Measurements from ENCODE around the gene JAZF1.

Gene JAZF1

DNA sequence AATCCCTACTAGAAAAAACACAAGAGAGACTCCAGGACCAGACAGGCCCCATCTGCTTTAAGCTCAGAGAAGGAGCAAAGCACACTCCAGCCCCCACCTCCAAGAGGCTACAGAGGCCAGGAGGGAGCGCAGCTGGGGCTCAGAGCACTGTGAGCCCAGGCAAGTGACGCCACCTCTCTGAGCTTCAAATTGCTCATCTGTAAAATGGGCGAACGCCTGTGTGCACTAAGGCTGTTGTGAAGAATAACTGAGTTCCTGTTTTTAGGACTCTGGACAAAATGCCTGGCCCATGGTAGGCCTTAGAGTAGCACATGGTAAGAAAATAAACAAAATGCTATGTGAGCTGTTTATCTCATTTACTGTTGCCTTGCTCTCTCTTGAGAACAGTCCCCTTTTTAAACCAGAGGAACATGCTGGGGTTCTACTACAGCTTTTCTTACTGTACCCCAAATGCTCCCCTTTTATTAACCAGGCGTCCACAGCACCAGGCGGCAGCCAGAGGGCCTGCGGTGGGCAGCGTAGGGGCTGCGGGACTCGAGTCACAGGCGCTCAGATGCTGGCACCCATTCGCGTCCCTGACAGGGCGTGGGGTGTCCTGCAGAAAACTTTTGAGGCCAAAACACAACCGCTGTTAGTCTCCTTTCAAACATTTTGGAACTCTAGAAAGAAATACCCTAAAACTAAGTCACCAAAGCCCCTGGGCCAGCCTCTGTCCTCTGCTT, 336.9 kb downstream of the JAZF1 start:
- Mint-ChIP-seq H3K36me3 (peaks cover 11% of the 10 kb centered on the region), H3K9me3 (no peaks in the 10 kb centered on the region), H3K4me1 (peaks cover 6% of the 10 kb centered on the region), H3K27ac (peak overlapping the region; percentile 24), H3K4me3 (no peak overlapping the region), H3K27me3 (no peaks in the 10 kb centered on the region)
- no peak for DNase-seq (ENCODE audit: low spot score in 2 of 2)
- no peak for ATAC-seq (ENCODE audit: low read depth)

DNA sequence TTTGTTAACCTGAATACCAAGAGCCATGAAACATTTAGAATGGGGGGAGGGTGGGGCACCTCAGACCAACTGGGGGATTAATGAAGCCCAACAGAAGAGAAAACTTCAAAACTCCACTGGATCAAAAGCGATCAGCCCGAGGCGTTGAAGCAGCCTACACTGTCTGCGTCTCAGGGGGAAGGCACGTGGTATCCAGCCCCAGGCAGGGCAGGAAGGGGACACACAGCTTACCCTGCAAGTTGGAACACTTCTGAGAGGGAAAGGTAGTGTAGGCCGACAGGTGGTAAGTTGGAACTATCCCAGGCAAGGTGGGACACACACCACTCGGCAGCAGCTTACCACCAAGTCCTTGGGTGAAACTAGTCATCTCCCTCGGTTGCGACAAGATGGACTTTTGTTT, 337.7 kb downstream of the JAZF1 start:
- Mint-ChIP-seq H3K4me1 (peaks cover 6% of the 10 kb centered on the region), H3K9me3 (no peaks in the 10 kb centered on the region), H3K27me3 (no peaks in the 10 kb centered on the region), H3K36me3 (peaks cover 17% of the 10 kb centered on the region), H3K4me3 (no peak overlapping the region), H3K27ac (peak overlapping the region; percentile 24)
- no peak for DNase-seq (ENCODE audit: low spot score in 2 of 2)
- ATAC-seq (ENCODE audit: low read depth): no peak

DNA sequence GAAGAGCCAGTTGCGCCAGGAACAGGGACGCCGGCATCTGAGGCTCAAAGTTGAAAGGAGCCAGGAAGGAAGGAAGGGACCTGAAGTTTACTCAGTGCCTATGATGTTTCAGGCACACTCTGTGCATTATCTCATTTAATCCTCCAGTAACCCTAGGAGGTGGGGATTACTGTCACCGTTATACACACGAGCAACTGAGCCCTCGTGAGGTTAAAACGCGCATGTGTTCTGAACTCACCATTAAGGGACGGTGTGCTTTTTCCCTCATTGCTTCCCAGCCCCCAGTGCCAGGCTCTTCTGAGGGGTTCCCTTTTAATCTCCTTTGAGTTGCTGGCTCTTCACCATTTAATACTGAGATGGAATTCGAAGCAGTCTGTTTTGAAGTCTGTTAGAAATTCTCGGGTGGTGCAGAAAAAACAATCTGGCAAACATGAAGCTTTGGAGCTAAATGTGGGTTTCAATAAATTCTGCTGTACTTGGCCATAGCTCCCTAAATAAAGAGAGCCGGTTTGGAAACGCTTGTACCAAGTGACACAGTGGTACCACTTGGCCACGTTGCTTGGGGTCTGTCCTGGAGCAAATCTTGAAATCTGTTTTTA, 338.4 kb downstream of the JAZF1 start:
- peaks cover 18% of the 10 kb centered on the region for H3K36me3 Mint-ChIP-seq
- no peak for ATAC-seq (ENCODE audit: low read depth)
- H3K27me3 Mint-ChIP-seq: no peaks in the 10 kb centered on the region
- peaks cover 6% of the 10 kb centered on the region for H3K4me1 Mint-ChIP-seq
- H3K4me3 Mint-ChIP-seq: no peak overlapping the region
- H3K9me3 Mint-ChIP-seq: no peaks in the 10 kb centered on the region
- peak overlapping the region; percentile 24 for H3K27ac Mint-ChIP-seq
- no peak for DNase-seq (ENCODE audit: low spot score in 2 of 2)

DNA sequence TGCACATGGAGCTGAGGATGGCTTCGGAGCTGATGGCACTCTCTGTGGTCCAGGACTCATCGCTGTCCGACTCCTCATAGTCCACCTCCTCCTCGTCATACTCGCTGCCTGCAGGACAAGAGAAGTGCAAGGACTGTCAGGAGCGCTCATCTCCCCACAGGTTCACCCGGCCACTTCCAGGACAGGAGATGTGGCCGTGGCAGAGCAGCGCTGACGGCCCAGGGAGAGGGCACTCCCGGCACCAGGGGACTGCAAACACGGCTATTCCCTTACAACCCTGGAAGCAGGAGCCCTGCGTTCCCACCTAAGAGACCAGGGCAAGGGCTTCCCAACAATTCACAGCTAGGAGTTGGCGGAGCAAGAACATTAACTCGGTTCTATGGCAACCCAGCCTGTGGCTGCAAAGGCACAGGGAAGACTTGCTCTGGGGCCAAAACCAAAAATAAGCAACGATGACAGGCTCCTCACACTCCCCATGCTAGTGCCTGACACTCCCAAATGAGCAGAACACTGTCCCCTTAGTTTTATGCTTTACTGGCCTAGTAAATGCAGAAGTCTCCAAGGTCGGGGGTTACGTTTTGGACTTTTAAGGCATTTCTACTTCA, 339.7 kb downstream of the JAZF1 start:
- H3K27me3 Mint-ChIP-seq: no peaks in the 10 kb centered on the region
- H3K27ac Mint-ChIP-seq: peak overlapping the region; percentile 49
- ATAC-seq (ENCODE audit: low read depth) (no peak), DNase-seq (ENCODE audit: low spot score in 2 of 2) (no peak)
- no peak overlapping the region for H3K4me3 Mint-ChIP-seq
- peaks cover 6% of the 10 kb centered on the region for H3K4me1 Mint-ChIP-seq
- H3K9me3 Mint-ChIP-seq: no peaks in the 10 kb centered on the region
- peaks cover 20% of the 10 kb centered on the region for H3K36me3 Mint-ChIP-seq

DNA sequence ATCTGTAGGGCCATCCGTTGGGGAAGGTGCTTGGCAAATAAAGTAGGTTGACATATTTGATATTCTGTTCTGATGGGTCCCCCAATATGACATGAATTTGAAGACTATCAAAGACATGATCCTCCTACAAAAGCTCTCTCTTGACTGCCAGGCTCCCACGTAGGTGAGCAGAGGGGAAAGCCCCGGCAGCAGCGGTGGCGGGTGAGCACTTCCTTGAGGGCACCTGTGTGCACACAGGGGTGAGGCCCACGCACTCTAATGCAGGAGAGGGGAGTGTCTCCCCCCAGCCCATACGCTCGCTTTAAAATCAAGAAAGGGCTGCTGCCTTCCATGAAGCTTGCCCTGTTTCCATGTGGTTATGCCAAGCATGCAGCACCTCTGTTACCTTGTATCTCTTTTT, 340.3 kb downstream of the JAZF1 start:
- no peaks in the 10 kb centered on the region for H3K9me3 Mint-ChIP-seq
- ATAC-seq (ENCODE audit: low read depth) (peak; percentile 81), DNase-seq (ENCODE audit: low spot score in 2 of 2) (no peak)
- H3K36me3 Mint-ChIP-seq: peaks cover 21% of the 10 kb centered on the region
- H3K27ac Mint-ChIP-seq: peak overlapping the region; percentile 49
- peaks cover 6% of the 10 kb centered on the region for H3K4me1 Mint-ChIP-seq
- no peak overlapping the region for H3K4me3 Mint-ChIP-seq
- H3K27me3 Mint-ChIP-seq: no peaks in the 10 kb centered on the region

DNA sequence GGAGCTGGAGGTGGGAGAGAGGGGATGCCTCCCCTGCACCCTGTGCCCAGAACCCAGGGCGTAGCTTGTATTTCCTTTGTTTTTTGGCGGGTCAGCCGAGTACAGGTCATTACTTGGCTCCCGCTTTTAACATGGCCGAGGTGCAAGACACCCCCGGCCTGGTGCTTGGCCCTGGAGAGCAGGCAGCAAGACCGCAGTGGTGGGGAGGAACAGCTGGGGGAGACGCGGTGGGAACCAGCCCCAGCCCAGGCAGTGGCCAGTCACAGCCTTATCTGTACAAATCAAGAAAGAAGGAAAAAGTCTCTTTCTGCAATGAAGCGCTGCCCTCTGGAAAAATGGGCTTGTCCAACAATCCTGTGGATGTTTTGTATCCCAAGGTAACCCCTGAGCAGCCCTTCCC, 341.5 kb downstream of the JAZF1 start:
- H3K36me3 Mint-ChIP-seq: peaks cover 27% of the 10 kb centered on the region
- ATAC-seq (ENCODE audit: low read depth) (no peak), DNase-seq (ENCODE audit: low spot score in 2 of 2) (no peak)
- H3K9me3 Mint-ChIP-seq: no peaks in the 10 kb centered on the region
- H3K27me3 Mint-ChIP-seq: no peaks in the 10 kb centered on the region
- H3K4me1 Mint-ChIP-seq: peaks cover 6% of the 10 kb centered on the region
- no peak overlapping the region for H3K4me3 Mint-ChIP-seq
- peak overlapping the region; percentile 49 for H3K27ac Mint-ChIP-seq

DNA sequence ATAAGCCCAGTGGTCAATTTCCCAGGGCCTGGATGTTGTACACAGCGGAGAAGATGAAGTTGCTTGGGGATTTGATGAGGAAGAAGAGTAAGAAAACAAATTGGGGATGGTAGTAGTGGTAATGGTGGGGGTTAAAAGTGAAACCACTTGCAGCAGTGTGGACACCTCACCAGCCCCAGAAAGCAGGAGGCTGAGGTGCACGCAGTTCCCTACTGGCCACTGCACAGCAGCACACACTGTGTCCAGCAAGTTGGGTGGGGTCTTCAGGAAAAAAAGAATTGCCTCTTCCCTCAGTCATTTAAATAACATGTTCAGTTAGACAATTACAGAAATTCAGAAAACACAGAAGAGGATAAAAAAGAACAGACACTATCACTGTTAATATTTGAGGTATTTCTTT, 344.1 kb downstream of the JAZF1 start:
- no peak for ATAC-seq (ENCODE audit: low read depth)
- no peaks in the 10 kb centered on the region for H3K9me3 Mint-ChIP-seq

DNA sequence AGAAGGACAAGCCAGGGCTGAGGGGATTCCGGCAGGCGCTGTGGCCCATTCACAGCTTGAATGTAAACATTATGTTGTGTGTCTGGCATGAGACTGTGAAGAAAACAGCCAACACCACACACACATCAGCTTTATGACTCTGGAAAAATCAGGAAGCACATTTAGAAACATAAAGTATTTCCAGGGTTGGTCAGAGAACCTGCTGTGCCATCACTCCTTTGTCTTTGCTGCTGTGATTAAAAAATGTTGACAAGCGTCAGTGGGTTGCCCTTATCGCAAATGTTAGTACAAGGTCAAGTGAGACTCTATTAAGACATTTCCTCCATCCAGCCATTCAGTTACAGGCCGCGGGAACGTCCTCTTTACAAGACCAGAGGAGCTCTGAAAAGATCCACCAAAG, 345.2 kb downstream of the JAZF1 start:
- ATAC-seq (ENCODE audit: low read depth): no peak
- peak overlapping the region; percentile 58 for H3K27ac Mint-ChIP-seq
- no peaks in the 10 kb centered on the region for H3K9me3 Mint-ChIP-seq
- no peak overlapping the region for H3K4me3 Mint-ChIP-seq
- peaks cover 30% of the 10 kb centered on the region for H3K36me3 Mint-ChIP-seq
- DNase-seq (ENCODE audit: low spot score in 2 of 2): no peak
- H3K27me3 Mint-ChIP-seq: no peaks in the 10 kb centered on the region
- H3K4me1 Mint-ChIP-seq: peaks cover 2% of the 10 kb centered on the region

More for the DNA sequence above, 344.1 kb downstream of the JAZF1 start:
- Mint-ChIP-seq H3K36me3 (peaks cover 32% of the 10 kb centered on the region), H3K27me3 (no peaks in the 10 kb centered on the region), H3K4me1 (peaks cover 6% of the 10 kb centered on the region), H3K4me3 (no peak overlapping the region), H3K27ac (peak overlapping the region; percentile 58)
- DNase-seq (ENCODE audit: low spot score in 2 of 2): no peak

DNA sequence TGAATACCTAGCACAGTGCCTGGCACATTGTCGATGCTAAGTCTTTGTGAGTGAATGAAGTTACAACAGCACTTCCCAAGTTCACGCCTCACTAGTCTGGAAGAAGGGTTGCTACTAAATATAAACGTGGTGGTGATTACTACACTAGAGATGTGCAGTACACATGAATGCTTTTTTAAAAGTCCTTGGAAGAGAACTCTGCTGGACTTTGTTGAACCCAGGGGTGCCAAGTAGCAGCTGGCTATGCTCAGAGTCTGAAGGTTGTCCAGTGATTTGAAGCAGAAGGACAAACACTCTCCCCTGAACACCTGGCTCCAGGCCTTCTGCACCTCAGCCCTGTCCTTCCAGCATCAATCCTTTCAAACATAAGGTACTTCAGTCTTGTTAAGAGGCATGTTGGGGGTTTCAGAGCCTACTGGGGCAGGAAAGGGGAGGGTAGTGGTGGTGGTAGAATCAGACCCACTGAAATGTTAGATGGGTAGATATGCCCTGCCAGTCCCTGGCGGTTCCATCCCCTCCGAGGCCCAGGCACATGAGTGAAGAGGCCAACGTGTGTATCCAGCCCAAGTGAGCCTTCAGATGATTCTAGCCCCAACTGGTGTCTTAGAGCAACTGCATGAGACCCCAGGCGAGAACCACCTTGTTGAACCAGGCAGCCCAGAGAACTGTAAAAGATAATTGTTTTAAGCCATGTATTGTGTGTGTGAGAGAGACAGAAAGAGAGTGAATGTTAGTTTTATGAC, 346.2 kb downstream of the JAZF1 start:
- Mint-ChIP-seq H3K27ac (peak overlapping the region; percentile 19), H3K9me3 (no peaks in the 10 kb centered on the region), H3K27me3 (no peaks in the 10 kb centered on the region), H3K4me3 (no peak overlapping the region), H3K4me1 (no peaks in the 10 kb centered on the region), H3K36me3 (peaks cover 29% of the 10 kb centered on the region)
- ATAC-seq (ENCODE audit: low read depth): no peak
- DNase-seq (ENCODE audit: low spot score in 2 of 2): no peak

DNA sequence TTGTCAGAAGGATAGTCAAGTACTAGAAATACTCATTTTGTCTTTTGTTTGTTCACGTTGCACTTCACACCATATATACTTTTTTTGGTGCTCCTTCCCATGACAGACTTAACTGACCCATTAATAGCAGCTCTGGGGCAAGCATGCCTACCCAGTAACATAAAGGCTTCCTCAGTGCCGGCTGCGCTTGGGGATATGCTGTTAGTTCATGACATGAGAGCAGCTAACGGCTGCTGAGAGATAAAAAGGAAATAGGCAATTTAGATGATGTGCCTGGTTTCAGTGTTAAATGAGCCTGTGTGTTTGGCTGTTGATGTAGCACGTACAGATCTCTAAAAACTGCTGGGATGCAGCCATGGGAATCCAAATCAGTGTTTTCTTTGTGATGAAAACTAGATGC, 354.2 kb downstream of the JAZF1 start:
- Mint-ChIP-seq H3K4me1 (no peaks in the 10 kb centered on the region), H3K9me3 (no peaks in the 10 kb centered on the region), H3K27me3 (no peaks in the 10 kb centered on the region), H3K27ac (peak overlapping the region; percentile 82), H3K4me3 (no peak overlapping the region), H3K36me3 (peaks cover 10% of the 10 kb centered on the region)
- DNase-seq (ENCODE audit: low spot score in 2 of 2): no peak
- no peak for ATAC-seq (ENCODE audit: low read depth)

DNA sequence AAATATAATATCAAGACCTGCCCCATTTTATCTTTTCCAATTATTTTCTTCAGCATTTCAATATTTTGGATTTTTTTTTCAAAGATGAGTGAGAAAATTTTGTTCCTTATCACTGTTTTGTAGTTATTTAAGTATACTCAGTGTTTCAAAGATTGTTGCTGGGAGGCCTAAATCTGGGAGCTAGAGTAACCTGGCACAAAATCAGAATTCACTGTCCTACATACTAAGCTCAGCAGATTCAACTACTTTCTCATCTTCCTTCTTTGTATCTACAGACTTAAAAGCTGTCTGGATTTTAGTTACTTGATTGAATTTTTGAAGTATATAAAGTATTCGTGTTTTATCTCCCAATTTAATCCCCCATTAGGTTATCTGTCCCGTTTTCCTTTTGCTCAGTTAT, 354.7 kb downstream of the JAZF1 start:
- Mint-ChIP-seq H3K27ac (peak overlapping the region; percentile 82), H3K4me1 (no peaks in the 10 kb centered on the region), H3K27me3 (no peaks in the 10 kb centered on the region), H3K4me3 (no peak overlapping the region), H3K9me3 (no peaks in the 10 kb centered on the region), H3K36me3 (peaks cover 10% of the 10 kb centered on the region)
- no peak for ATAC-seq (ENCODE audit: low read depth)
- DNase-seq (ENCODE audit: low spot score in 2 of 2): no peak

DNA sequence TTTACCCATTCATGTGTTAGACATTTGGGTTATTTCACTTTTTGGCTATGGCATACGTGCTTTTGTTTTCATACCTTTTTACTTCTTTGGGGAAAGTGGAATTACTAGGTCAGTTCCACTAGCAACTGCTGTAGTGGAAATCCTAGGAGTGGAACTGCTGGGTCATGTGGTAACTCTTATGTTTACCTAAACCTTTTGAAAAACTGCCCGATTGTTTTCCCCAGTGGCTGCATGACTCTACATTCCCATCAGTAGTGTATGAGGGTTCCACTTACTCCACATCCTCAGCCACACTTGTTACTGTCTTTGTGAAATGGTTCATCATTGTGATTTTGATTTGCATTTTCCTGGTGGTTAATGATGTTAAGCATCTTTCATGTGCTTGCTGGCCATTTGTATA, 358.4 kb downstream of the JAZF1 start:
- no peaks in the 10 kb centered on the region for H3K27me3 Mint-ChIP-seq
- H3K4me3 Mint-ChIP-seq: no peak overlapping the region
- DNase-seq (ENCODE audit: low spot score in 2 of 2): no peak
- no peaks in the 10 kb centered on the region for H3K4me1 Mint-ChIP-seq
- no peak for ATAC-seq (ENCODE audit: low read depth)
- no peaks in the 10 kb centered on the region for H3K9me3 Mint-ChIP-seq
- H3K27ac Mint-ChIP-seq: no peak overlapping the region
- H3K36me3 Mint-ChIP-seq: peaks cover 22% of the 10 kb centered on the region

DNA sequence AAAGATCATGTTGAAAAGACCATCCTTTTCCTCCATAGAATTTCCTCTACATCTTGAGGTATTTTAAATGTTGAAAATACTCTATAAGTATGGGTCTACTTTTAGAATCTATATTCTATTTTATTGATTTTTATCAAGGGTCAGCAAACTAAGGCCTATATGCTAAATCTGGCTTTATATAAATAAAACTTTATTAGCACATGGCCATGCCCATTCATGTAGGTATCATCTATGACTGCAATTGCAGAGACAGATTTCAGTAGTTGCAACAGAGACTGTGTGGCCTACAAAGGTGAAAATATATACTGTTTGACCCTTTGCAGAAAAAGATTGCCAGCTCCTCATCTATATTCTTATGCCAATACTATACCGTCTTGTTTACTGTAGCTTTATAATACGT, 367.9 kb downstream of the JAZF1 start:
- ATAC-seq (ENCODE audit: low read depth) (no peak), DNase-seq (ENCODE audit: low spot score in 2 of 2) (no peak)
- H3K27ac Mint-ChIP-seq: no peak overlapping the region
- H3K4me3 Mint-ChIP-seq: no peak overlapping the region
- no peaks in the 10 kb centered on the region for H3K27me3 Mint-ChIP-seq
- H3K36me3 Mint-ChIP-seq: peaks cover 20% of the 10 kb centered on the region
- H3K4me1 Mint-ChIP-seq: peaks cover 3% of the 10 kb centered on the region
- no peaks in the 10 kb centered on the region for H3K9me3 Mint-ChIP-seq

DNA sequence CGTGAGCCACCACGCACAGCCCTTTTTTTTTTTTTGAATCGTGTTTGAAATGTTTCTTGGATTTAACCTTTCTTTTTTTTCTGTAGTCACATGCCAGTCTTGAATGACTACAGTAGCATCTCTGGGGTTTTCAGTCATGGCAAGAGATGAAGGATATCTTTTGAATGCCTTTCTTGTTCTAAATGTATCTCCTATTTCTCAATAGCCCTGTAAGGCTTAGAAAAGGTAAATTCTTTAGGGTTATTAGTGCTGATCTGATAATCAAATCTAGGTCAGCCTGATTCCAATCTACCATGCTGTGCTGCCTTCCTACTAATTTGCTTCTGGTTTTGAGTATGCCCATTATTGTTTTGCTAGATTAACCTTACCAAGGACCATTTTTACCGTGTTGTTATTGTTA, 370.4 kb downstream of the JAZF1 start:
- no peak for DNase-seq (ENCODE audit: low spot score in 2 of 2)
- Mint-ChIP-seq H3K27ac (no peak overlapping the region), H3K27me3 (no peaks in the 10 kb centered on the region), H3K4me3 (no peak overlapping the region), H3K9me3 (no peaks in the 10 kb centered on the region), H3K4me1 (peaks cover 3% of the 10 kb centered on the region), H3K36me3 (peaks cover 14% of the 10 kb centered on the region)
- no peak for ATAC-seq (ENCODE audit: low read depth)

Measured in memory B cell (primary cell).